Sigmoid colon (tissue), 4 donors: Measurements from ENCODE around the gene SSC5D.

Experiments
- CTCF ChIP-seq, 4 experiments: fragments of 450-650 bp in 3 of 4; fragments of 200-600 bp in 1 of 4; IDR thresholded peaks; one replicate each; pipeline ENCODE4 v1.5.1; 2016 to 2019; ENCODE audit warnings: antibody characterized with exemption in 4 of 4, mild to moderate bottlenecking in 3 of 4, moderate library complexity in 2 of 4
- EP300 ChIP-seq, 4 donors: sonication (generic); formaldehyde crosslinking; IDR thresholded peaks; one replicate each; pipeline ENCODE4 v1.6.1; 2017; ENCODE audit warnings: antibody characterized with exemption in 4 of 4
- POLR2A ChIP-seq, 2 donors: fragments of 450-650 bp; IDR thresholded peaks; one replicate each; pipeline ENCODE4 v1.6.1; 2016; ENCODE audit warnings: antibody characterized with exemption in 2 of 2, mild to moderate bottlenecking in 2 of 2, moderate library complexity in 2 of 2
- POLR2AphosphoS5 ChIP-seq, 4 donors: sonication (generic); formaldehyde crosslinking; IDR thresholded peaks; one replicate each; pipeline ENCODE4 v1.6.1; 2017; ENCODE audit warnings: antibody characterized with exemption in 4 of 4

- TF ChIP-seq CTCF (IDR thresholded peaks at IDR 0.05) (no peak), EP300 (IDR thresholded peaks at IDR 0.05) (no peak), POLR2AphosphoS5 (IDR thresholded peaks at IDR 0.05) (no peak), POLR2A (IDR thresholded peaks at IDR 0.05) (no peak)
Observed at GRCh38 chr19:55444646-55445045, 43.6 kb upstream of the SSC5D start.
